Measurements from ENCODE around the gene CDH15.

GRCh38 chr16:89168381-89169189, 3.0 kb upstream of the CDH15 start:
- TF ChIP-seq POLR2A (IDR thresholded peaks at IDR 0.05) (no peak), CTCF (IDR thresholded peaks at IDR 0.05) (no peak), EP300 (IDR thresholded peaks at IDR 0.05) (no peak)
